Neural progenitor cell (in vitro differentiated cells): ENCODE results near the gene HOXD3. TPM values are rescaled to one million over a fixed set of nuclear protein-coding genes. Genes with fewer than 3 reads are reported as not detected.

ENCODE experiments used
- DNase-seq: peaks from one replicate; pipeline ENCODE4 v3.0.0-alpha.2; 2016; ENCODE audit warnings: low spot score
- H2AFZ ChIP-seq: fragments of 200-600 bp; sonication (generic); replicated peaks from 2 replicates; pipeline ENCODE4 v1.6.1; 2016; ENCODE audit warnings: antibody characterized with exemption
- H3F3A ChIP-seq: fragments of 200-600 bp; sonication (generic); 2 replicates; pipeline ENCODE4 v1.6.1; 2016; ENCODE audit warnings: antibody characterized with exemption, low read depth
- H3K27ac ChIP-seq: fragments of 200-600 bp; sonication (generic); 2 replicates; pipeline ENCODE4 v1.5.1; 2016; ENCODE audit warnings: mild to moderate bottlenecking
- H3K27me3 ChIP-seq: fragments of 200-600 bp; sonication (generic); 2 replicates; pipeline ENCODE4 v1.6.1; 2016; ENCODE audit warnings: mild to moderate bottlenecking, moderate library complexity
- H3K36me3 ChIP-seq: fragments of 200-600 bp; sonication (generic); 2 replicates; pipeline ENCODE4 v1.5.1; 2016
- H3K4me1 ChIP-seq: fragments of 200-600 bp; sonication (generic); 2 replicates; pipeline ENCODE4 v1.6.1; 2016; ENCODE audit warnings: mixed run types
- H3K4me2 ChIP-seq: fragments of 200-600 bp; sonication (generic); 2 replicates; pipeline ENCODE4 v1.6.1; 2016
- H3K4me3 ChIP-seq: fragments of 200-600 bp; sonication (generic); 2 replicates; pipeline ENCODE4 v1.5.1; 2016
- H3K79me2 ChIP-seq: fragments of 200-600 bp; sonication (generic); 2 replicates; pipeline ENCODE4 v1.6.1; 2016; ENCODE audit warnings: low read depth
- H3K9ac ChIP-seq: fragments of 200-600 bp; sonication (generic); 2 replicates; pipeline ENCODE4 v1.6.1; 2016
- H3K9me3 ChIP-seq: fragments of 200-600 bp; sonication (generic); 2 replicates; pipeline ENCODE4 v1.5.1; 2016; ENCODE audit warnings: low read depth
- H4K20me1 ChIP-seq: fragments of 200-600 bp; sonication (generic); 2 replicates; pipeline ENCODE4 v1.6.1; 2016; ENCODE audit warnings: low read depth
- H3K27ac Mint-ChIP-seq: 3 replicates; pipeline ENCODE4 v1.8.0; 2021; ENCODE audit warnings: mixed read lengths
- H3K27me3 Mint-ChIP-seq: 2 replicates; pipeline ENCODE4 v1.8.0; 2022; ENCODE audit warnings: low read depth, mild to moderate bottlenecking, inconsistent platforms, moderate library complexity, mixed read lengths; ENCODE audit not compliant: insufficient read depth
- H3K36me3 Mint-ChIP-seq: 3 replicates; pipeline ENCODE4 v1.8.0; 2021; ENCODE audit warnings: mixed read lengths
- H3K4me1 Mint-ChIP-seq: 3 replicates; pipeline ENCODE4 v1.8.0; 2021; ENCODE audit warnings: mixed read lengths
- H3K4me3 Mint-ChIP-seq: 3 replicates; pipeline ENCODE4 v1.8.0; 2021; ENCODE audit warnings: mild to moderate bottlenecking, moderate library complexity, mixed read lengths
- H3K9me3 Mint-ChIP-seq: 3 replicates; pipeline ENCODE4 v1.8.0; 2020; ENCODE audit warnings: mixed read lengths
- EZH2 ChIP-seq: fragments of 200-600 bp; sonication (generic); IDR thresholded peaks from 2 replicates; pipeline ENCODE4 v1.6.1; 2017; ENCODE audit warnings: antibody characterized with exemption, mild to moderate bottlenecking, moderate library complexity
- EZH2phosphoT487 ChIP-seq: fragments of 200-600 bp; sonication (generic); IDR thresholded peaks from 2 replicates; pipeline ENCODE4 v1.6.1; 2017; ENCODE audit warnings: antibody characterized with exemption
- total RNA-seq: library from RNA; depleted of rRNA; stranded (reverse); fragments of >200 nt; gene quantifications from 2 replicates; pipeline ENCODE4 v1.2.3, GENCODE V29; 2015; ENCODE audit warnings: low replicate concordance
- TF ChIP-seq, protein P1 (sequence below): fragments of 200-600 bp; sonication (generic); IDR thresholded peaks from 2 replicates; pipeline ENCODE4 v1.5.1; 2017; ENCODE audit warnings: antibody characterized with exemption, mild to moderate bottlenecking

The HOXD3 gene
- total RNA-seq, 1 donor from 2014 or later = not detected

DNA sequence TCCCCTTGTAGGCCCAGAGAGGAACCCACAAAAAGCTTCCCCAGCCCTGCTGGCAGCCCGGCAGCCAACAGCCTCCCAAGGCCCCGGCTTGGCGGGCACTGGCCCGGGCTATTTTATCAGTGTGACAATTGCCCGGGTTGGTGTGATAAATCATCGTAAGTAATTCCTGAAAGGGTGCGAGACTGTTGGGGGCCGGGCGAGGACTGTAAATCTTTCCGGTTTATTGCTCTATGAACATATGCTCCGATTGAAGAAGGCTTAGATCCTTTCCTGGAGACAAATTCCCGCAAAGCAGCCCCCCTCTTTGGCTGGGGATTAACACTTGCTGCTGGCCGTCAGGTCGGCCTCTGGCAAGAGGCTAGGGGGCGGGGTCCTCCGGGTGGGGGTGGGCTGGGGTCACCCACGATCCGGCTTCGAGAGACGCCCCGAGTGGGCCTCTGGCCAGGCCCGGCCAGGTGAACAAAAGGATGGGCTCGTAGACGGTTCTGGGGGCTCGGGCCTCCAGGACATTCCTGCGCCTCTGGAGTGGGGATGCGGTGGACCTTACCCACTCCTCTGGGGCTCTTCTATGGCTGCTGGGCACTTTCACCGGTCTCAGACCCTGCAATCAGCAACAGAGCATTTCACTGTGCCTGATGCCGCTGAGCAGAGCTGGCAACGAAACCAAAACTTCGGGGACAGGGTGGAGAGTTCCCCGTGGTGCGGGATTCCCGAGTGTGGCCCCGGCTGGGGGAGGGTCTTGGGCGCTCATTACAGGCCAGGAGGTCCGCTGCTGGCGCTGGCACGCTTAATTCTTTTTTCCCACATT is 2.0 kb downstream of the HOXD3 start:
- Histone ChIP-seq H3K27me3 (peaks cover 100% of the 10 kb centered on the region), H3K27ac (no peak overlapping the region), H3K4me3 (no peak overlapping the region), H3K36me3 (no peaks in the 10 kb centered on the region), H4K20me1 (peaks cover 98% of the 10 kb centered on the region), H3K4me2 (no peak overlapping the region), H3K9ac (no peak overlapping the region), H3K4me1 (no peaks in the 10 kb centered on the region), H2AFZ (no peak overlapping the region), H3F3A (no peaks in the 10 kb centered on the region), H3K79me2 (no peaks in the 10 kb centered on the region), H3K9me3 (no peaks in the 10 kb centered on the region)
- DNase-seq = peak; percentile 40
- H3K36me3 Mint-ChIP-seq = no peaks in the 10 kb centered on the region
- peaks cover 9% of the 10 kb centered on the region for H3K9me3 Mint-ChIP-seq
- H3K27ac Mint-ChIP-seq = no peak overlapping the region
- H3K4me1 Mint-ChIP-seq = peaks cover 9% of the 10 kb centered on the region
- peaks cover 91% of the 10 kb centered on the region for H3K27me3 Mint-ChIP-seq
- TF ChIP-seq, protein P1, sequence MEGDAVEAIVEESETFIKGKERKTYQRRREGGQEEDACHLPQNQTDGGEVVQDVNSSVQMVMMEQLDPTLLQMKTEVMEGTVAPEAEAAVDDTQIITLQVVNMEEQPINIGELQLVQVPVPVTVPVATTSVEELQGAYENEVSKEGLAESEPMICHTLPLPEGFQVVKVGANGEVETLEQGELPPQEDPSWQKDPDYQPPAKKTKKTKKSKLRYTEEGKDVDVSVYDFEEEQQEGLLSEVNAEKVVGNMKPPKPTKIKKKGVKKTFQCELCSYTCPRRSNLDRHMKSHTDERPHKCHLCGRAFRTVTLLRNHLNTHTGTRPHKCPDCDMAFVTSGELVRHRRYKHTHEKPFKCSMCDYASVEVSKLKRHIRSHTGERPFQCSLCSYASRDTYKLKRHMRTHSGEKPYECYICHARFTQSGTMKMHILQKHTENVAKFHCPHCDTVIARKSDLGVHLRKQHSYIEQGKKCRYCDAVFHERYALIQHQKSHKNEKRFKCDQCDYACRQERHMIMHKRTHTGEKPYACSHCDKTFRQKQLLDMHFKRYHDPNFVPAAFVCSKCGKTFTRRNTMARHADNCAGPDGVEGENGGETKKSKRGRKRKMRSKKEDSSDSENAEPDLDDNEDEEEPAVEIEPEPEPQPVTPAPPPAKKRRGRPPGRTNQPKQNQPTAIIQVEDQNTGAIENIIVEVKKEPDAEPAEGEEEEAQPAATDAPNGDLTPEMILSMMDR = no peak
- no peak for TF ChIP-seq EZH2phosphoT487
- no peak for TF ChIP-seq EZH2
- H3K4me3 Mint-ChIP-seq = no peak overlapping the region

DNA sequence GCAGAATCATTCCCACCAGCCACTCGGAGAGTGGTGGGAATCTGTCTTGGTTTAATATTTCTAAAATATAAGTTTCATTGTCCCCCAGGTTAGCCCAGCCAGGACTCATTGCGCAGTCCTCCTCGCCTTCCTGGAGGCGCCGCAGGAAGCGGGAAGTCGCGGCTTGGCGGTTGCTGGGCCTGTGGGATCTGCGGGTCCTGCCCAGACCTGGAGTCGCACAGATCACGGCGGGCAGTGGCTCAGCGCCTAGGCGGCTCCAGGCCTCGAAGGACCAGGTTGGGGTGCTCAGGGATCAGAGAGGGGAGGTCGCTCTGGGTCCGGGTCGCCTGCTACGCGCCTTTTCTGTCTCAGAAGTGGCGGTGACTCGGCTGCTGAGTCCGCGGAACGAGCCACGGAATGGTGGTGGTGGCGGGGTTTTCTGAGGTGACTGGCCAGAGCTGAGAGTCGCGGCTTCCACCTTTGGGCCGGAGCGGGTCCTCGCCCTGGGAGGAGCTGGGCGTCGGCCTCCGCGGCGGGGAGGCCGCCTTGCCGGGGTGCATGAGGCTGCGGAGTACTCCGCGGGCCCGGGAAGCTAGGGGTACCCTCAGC is 2.6 kb downstream of the HOXD3 start:
- peaks cover 100% of the 10 kb centered on the region for H3K27me3 ChIP-seq
- no peak overlapping the region for H3K4me3 ChIP-seq
- peaks cover 98% of the 10 kb centered on the region for H4K20me1 ChIP-seq
- H3K9ac ChIP-seq = no peak overlapping the region
- H3K4me1 Mint-ChIP-seq = peaks cover 9% of the 10 kb centered on the region
- H3K4me2 ChIP-seq = no peak overlapping the region
- DNase-seq = peak; percentile 35
- TF ChIP-seq EZH2 = peak; percentile 95
- TF ChIP-seq EZH2phosphoT487 = peak; percentile 92
- TF ChIP-seq, protein P1 = no peak
- no peaks in the 10 kb centered on the region for H3F3A ChIP-seq
- peaks cover 91% of the 10 kb centered on the region for H3K27me3 Mint-ChIP-seq
- H3K36me3 Mint-ChIP-seq = no peaks in the 10 kb centered on the region
- H3K27ac ChIP-seq = no peak overlapping the region
- no peak overlapping the region for H3K27ac Mint-ChIP-seq
- peaks cover 11% of the 10 kb centered on the region for H3K9me3 Mint-ChIP-seq
- no peaks in the 10 kb centered on the region for H3K79me2 ChIP-seq
- no peaks in the 10 kb centered on the region for H3K9me3 ChIP-seq
- no peaks in the 10 kb centered on the region for H3K36me3 ChIP-seq
- no peaks in the 10 kb centered on the region for H3K4me1 ChIP-seq
- H2AFZ ChIP-seq = no peak overlapping the region
- no peak overlapping the region for H3K4me3 Mint-ChIP-seq

DNA sequence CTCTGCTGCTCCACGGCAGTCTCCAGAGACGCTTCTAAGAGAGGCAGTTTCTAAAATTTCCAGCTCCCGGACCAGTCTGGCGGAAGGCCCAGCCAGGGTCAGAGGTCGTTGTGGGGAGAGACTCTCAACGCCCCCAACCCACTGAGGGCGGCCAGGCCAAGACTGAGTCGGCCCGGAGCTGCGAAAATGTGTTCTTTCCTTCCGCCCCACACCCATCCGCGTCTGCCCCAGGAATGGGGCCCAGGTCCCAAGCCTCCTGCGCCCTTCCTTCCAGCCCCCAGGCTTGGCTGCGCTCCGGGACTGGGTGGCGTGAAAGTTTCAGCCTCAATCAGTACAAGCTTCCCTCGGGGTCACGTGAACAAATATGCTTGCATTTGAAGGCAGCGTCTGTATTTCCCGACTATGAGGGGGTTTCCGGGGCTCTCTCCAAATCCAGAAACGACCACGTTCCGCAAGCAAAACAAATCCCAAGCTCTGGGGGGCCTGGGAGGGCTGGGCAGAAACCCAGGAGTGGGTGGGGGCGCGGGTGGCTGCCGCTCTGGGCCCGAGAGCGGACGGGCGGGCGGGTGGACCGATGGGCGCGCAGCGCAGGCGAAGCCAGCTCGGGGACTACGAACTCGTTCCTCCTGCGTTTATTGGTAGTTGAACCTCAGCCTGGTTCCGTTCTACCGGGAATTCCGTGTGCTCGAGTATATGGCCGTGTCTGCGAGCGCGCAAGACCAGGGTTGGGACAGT is 3.3 kb downstream of the HOXD3 start:
- H3K4me3 ChIP-seq = no peak overlapping the region
- H3K4me2 ChIP-seq = no peak overlapping the region
- no peaks in the 10 kb centered on the region for H3K9me3 ChIP-seq
- no peaks in the 10 kb centered on the region for H3F3A ChIP-seq
- H3K9ac ChIP-seq = no peak overlapping the region
- Mint-ChIP-seq H3K27ac (no peak overlapping the region), H3K4me3 (no peak overlapping the region), H3K4me1 (peaks cover 9% of the 10 kb centered on the region), H3K36me3 (no peaks in the 10 kb centered on the region), H3K9me3 (peaks cover 11% of the 10 kb centered on the region), H3K27me3 (peaks cover 91% of the 10 kb centered on the region)
- H2AFZ ChIP-seq = no peak overlapping the region
- no peak for DNase-seq
- H3K36me3 ChIP-seq = no peaks in the 10 kb centered on the region
- no peak overlapping the region for H3K27ac ChIP-seq
- H3K4me1 ChIP-seq = no peaks in the 10 kb centered on the region
- H3K79me2 ChIP-seq = no peaks in the 10 kb centered on the region
- peak; percentile 87 for TF ChIP-seq EZH2
- peak; percentile 79 for TF ChIP-seq EZH2phosphoT487
- TF ChIP-seq, protein P1 = no peak
- peaks cover 98% of the 10 kb centered on the region for H4K20me1 ChIP-seq
- peaks cover 100% of the 10 kb centered on the region for H3K27me3 ChIP-seq
